Measurements from ENCODE around the gene PRDM11. TPM values are rescaled to one million over a fixed set of nuclear protein-coding genes. Genes with fewer than 3 reads are reported as not detected.

Gene PRDM11
- total RNA-seq, 1 experiment from 2014 or later, result 2.7 TPM

GRCh38 chr11:45179686-45180178, 33.3 kb downstream of the PRDM11 start:
- Histone ChIP-seq H3K27ac (ENCODE audit: low read length) (no peak overlapping the region), H3K9me2 (replicated peaks; ENCODE audit: insufficient read depth, low read length) (no peaks in the 10 kb centered on the region), H4K20me1 (ENCODE audit: insufficient read depth, low read depth, low read length) (peaks cover 45% of the 10 kb centered on the region), H3K79me2 (ENCODE audit: low read length) (no peaks in the 10 kb centered on the region), H3K4me1 (ENCODE audit: low read length) (peaks cover 18% of the 10 kb centered on the region), H3K4me2 (ENCODE audit: low read depth, low read length, poor library complexity, severe bottlenecking) (peak overlapping the region; percentile 23), H3K9me3 (ENCODE audit: low read length) (no peaks in the 10 kb centered on the region), H2AFZ (ENCODE audit: low read length) (no peak overlapping the region), H3K27me3 (ENCODE audit: low read length) (no peaks in the 10 kb centered on the region), H3K9ac (ENCODE audit: low read length) (no peak overlapping the region), H3K4me3 (ENCODE audit: low read length) (no peak overlapping the region; the same call in 1 of the 2 replicates), H3K36me3 (ENCODE audit: insufficient read depth, low read length) (no peaks in the 10 kb centered on the region)
- no peak for DNase-seq

- H3K9ac ChIP-seq (ENCODE audit: low read length), result no peak overlapping the region
- DNase-seq, result no peak
- H3K4me3 ChIP-seq (ENCODE audit: low read length), result no peak overlapping the region; the same call in 1 of the 2 replicates
- no peak overlapping the region for H2AFZ ChIP-seq (ENCODE audit: low read length)
- no peaks in the 10 kb centered on the region for H3K9me3 ChIP-seq (ENCODE audit: low read length)
- H3K4me2 ChIP-seq (ENCODE audit: low read depth, low read length, poor library complexity, severe bottlenecking), result peak overlapping the region; percentile 23
- peaks cover 40% of the 10 kb centered on the region for H4K20me1 ChIP-seq (ENCODE audit: insufficient read depth, low read depth, low read length)
- no peaks in the 10 kb centered on the region for H3K79me2 ChIP-seq (ENCODE audit: low read length)
- no peaks in the 10 kb centered on the region for H3K9me2 ChIP-seq (replicated peaks; ENCODE audit: insufficient read depth, low read length)
- no peaks in the 10 kb centered on the region for H3K36me3 ChIP-seq (ENCODE audit: insufficient read depth, low read length)
- no peak overlapping the region for H3K27ac ChIP-seq (ENCODE audit: low read length)
- H3K4me1 ChIP-seq (ENCODE audit: low read length), result peaks cover 18% of the 10 kb centered on the region
- no peaks in the 10 kb centered on the region for H3K27me3 ChIP-seq (ENCODE audit: low read length)
Observed at GRCh38 chr11:45180179-45180847, 33.9 kb downstream of the PRDM11 start.

GRCh38 chr11:45180848-45181192, 34.4 kb downstream of the PRDM11 start:
- H3K27me3 ChIP-seq (ENCODE audit: low read length), result no peaks in the 10 kb centered on the region
- no peaks in the 10 kb centered on the region for H3K36me3 ChIP-seq (ENCODE audit: insufficient read depth, low read length)
- no peaks in the 10 kb centered on the region for H3K79me2 ChIP-seq (ENCODE audit: low read length)
- H3K4me3 ChIP-seq (ENCODE audit: low read length), result no peak overlapping the region
- H3K9me3 ChIP-seq (ENCODE audit: low read length), result no peaks in the 10 kb centered on the region
- H3K4me2 ChIP-seq (ENCODE audit: low read depth, low read length, poor library complexity, severe bottlenecking), result no peak overlapping the region
- H3K9ac ChIP-seq (ENCODE audit: low read length), result no peak overlapping the region
- no peak overlapping the region for H3K27ac ChIP-seq (ENCODE audit: low read length)
- peaks cover 18% of the 10 kb centered on the region for H3K4me1 ChIP-seq (ENCODE audit: low read length)
- H4K20me1 ChIP-seq (ENCODE audit: insufficient read depth, low read depth, low read length), result peaks cover 38% of the 10 kb centered on the region
- H2AFZ ChIP-seq (ENCODE audit: low read length), result no peak overlapping the region
- H3K9me2 ChIP-seq (replicated peaks; ENCODE audit: insufficient read depth, low read length), result no peaks in the 10 kb centered on the region
- DNase-seq, result no peak

- Histone ChIP-seq H3K9me2 (replicated peaks; ENCODE audit: insufficient read depth, low read length) (no peaks in the 10 kb centered on the region), H2AFZ (ENCODE audit: low read length) (no peak overlapping the region), H3K4me3 (ENCODE audit: low read length) (no peak overlapping the region), H3K27me3 (ENCODE audit: low read length) (no peaks in the 10 kb centered on the region), H3K79me2 (ENCODE audit: low read length) (no peaks in the 10 kb centered on the region), H3K36me3 (ENCODE audit: insufficient read depth, low read length) (no peaks in the 10 kb centered on the region), H3K4me1 (ENCODE audit: low read length) (peaks cover 18% of the 10 kb centered on the region), H3K27ac (ENCODE audit: low read length) (no peak overlapping the region), H4K20me1 (ENCODE audit: insufficient read depth, low read depth, low read length) (peaks cover 38% of the 10 kb centered on the region), H3K9ac (ENCODE audit: low read length) (no peak overlapping the region), H3K9me3 (ENCODE audit: low read length) (no peaks in the 10 kb centered on the region), H3K4me2 (ENCODE audit: low read depth, low read length, poor library complexity, severe bottlenecking) (no peak overlapping the region)
- no peak for DNase-seq
Observed at GRCh38 chr11:45181193-45181888, 34.9 kb downstream of the PRDM11 start.

- H2AFZ ChIP-seq (ENCODE audit: low read length), result no peak overlapping the region
- H3K4me2 ChIP-seq (ENCODE audit: low read depth, low read length, poor library complexity, severe bottlenecking), result no peak overlapping the region
- H3K4me3 ChIP-seq (ENCODE audit: low read length), result no peak overlapping the region
- peaks cover 18% of the 10 kb centered on the region for H3K4me1 ChIP-seq (ENCODE audit: low read length)
- H3K36me3 ChIP-seq (ENCODE audit: insufficient read depth, low read length), result no peaks in the 10 kb centered on the region
- H3K27ac ChIP-seq (ENCODE audit: low read length), result no peak overlapping the region
- no peaks in the 10 kb centered on the region for H3K9me2 ChIP-seq (replicated peaks; ENCODE audit: insufficient read depth, low read length)
- no peak for DNase-seq
- no peaks in the 10 kb centered on the region for H3K27me3 ChIP-seq (ENCODE audit: low read length)
- peaks cover 32% of the 10 kb centered on the region for H4K20me1 ChIP-seq (ENCODE audit: insufficient read depth, low read depth, low read length)
- no peak overlapping the region for H3K9ac ChIP-seq (ENCODE audit: low read length)
- H3K9me3 ChIP-seq (ENCODE audit: low read length), result no peaks in the 10 kb centered on the region
- no peaks in the 10 kb centered on the region for H3K79me2 ChIP-seq (ENCODE audit: low read length)
Observed at GRCh38 chr11:45181889-45182550, 35.6 kb downstream of the PRDM11 start.

- no peak overlapping the region for H3K4me3 ChIP-seq (ENCODE audit: low read length)
- no peaks in the 10 kb centered on the region for H3K79me2 ChIP-seq (ENCODE audit: low read length)
- H3K9me3 ChIP-seq (ENCODE audit: low read length), result no peaks in the 10 kb centered on the region
- H3K4me2 ChIP-seq (ENCODE audit: low read depth, low read length, poor library complexity, severe bottlenecking), result no peak overlapping the region
- H3K27me3 ChIP-seq (ENCODE audit: low read length), result no peaks in the 10 kb centered on the region
- peak; percentile 60 for DNase-seq
- no peak overlapping the region for H3K27ac ChIP-seq (ENCODE audit: low read length)
- H3K4me1 ChIP-seq (ENCODE audit: low read length), result peaks cover 18% of the 10 kb centered on the region
- H4K20me1 ChIP-seq (ENCODE audit: insufficient read depth, low read depth, low read length), result peaks cover 24% of the 10 kb centered on the region
- H3K9me2 ChIP-seq (replicated peaks; ENCODE audit: insufficient read depth, low read length), result no peaks in the 10 kb centered on the region
- H3K36me3 ChIP-seq (ENCODE audit: insufficient read depth, low read length), result no peaks in the 10 kb centered on the region
- H3K9ac ChIP-seq (ENCODE audit: low read length), result no peak overlapping the region
- H2AFZ ChIP-seq (ENCODE audit: low read length), result no peak overlapping the region
Observed at GRCh38 chr11:45182902-45183301, 36.5 kb downstream of the PRDM11 start.

- Histone ChIP-seq H3K9ac (ENCODE audit: low read length) (no peak overlapping the region), H2AFZ (ENCODE audit: low read length) (no peak overlapping the region), H3K27me3 (ENCODE audit: low read length) (no peaks in the 10 kb centered on the region), H4K20me1 (ENCODE audit: insufficient read depth, low read depth, low read length) (peaks cover 8% of the 10 kb centered on the region; the same call in 1 of the 2 replicates), H3K9me3 (ENCODE audit: low read length) (no peaks in the 10 kb centered on the region), H3K27ac (ENCODE audit: low read length) (no peak overlapping the region), H3K9me2 (replicated peaks; ENCODE audit: insufficient read depth, low read length) (no peaks in the 10 kb centered on the region), H3K79me2 (ENCODE audit: low read length) (no peaks in the 10 kb centered on the region), H3K4me2 (ENCODE audit: low read depth, low read length, poor library complexity, severe bottlenecking) (no peak overlapping the region), H3K4me3 (ENCODE audit: low read length) (no peak overlapping the region), H3K4me1 (ENCODE audit: low read length) (peaks cover 5% of the 10 kb centered on the region), H3K36me3 (ENCODE audit: insufficient read depth, low read length) (no peaks in the 10 kb centered on the region)
- no peak for DNase-seq
Observed at GRCh38 chr11:45184640-45185039, 38.2 kb downstream of the PRDM11 start.

- Histone ChIP-seq H2AFZ (ENCODE audit: low read length) (no peak overlapping the region), H3K79me2 (ENCODE audit: low read length) (no peaks in the 10 kb centered on the region), H3K27me3 (ENCODE audit: low read length) (no peaks in the 10 kb centered on the region), H3K4me1 (ENCODE audit: low read length) (no peaks in the 10 kb centered on the region), H3K27ac (ENCODE audit: low read length) (no peak overlapping the region), H4K20me1 (ENCODE audit: insufficient read depth, low read depth, low read length) (0 out of 2 replicates have a peak, but pooled peaks cover 3% of the 10 kb centered on the region), H3K9ac (ENCODE audit: low read length) (no peak overlapping the region), H3K9me3 (ENCODE audit: low read length) (no peaks in the 10 kb centered on the region), H3K4me2 (ENCODE audit: low read depth, low read length, poor library complexity, severe bottlenecking) (no peak overlapping the region), H3K9me2 (replicated peaks; ENCODE audit: insufficient read depth, low read length) (no peaks in the 10 kb centered on the region), H3K36me3 (ENCODE audit: insufficient read depth, low read length) (no peaks in the 10 kb centered on the region), H3K4me3 (ENCODE audit: low read length) (no peak overlapping the region)
- DNase-seq, result no peak
Observed at GRCh38 chr11:45185228-45185729, 38.8 kb downstream of the PRDM11 start.

Data from Karpas-422 (cell line).